Measurements from ENCODE around the gene NKRF.

Gene NKRF

GRCh38 chrX:119636419-119636818 is 30.2 kb upstream of the NKRF start:
- TF ChIP-seq, protein P1, sequence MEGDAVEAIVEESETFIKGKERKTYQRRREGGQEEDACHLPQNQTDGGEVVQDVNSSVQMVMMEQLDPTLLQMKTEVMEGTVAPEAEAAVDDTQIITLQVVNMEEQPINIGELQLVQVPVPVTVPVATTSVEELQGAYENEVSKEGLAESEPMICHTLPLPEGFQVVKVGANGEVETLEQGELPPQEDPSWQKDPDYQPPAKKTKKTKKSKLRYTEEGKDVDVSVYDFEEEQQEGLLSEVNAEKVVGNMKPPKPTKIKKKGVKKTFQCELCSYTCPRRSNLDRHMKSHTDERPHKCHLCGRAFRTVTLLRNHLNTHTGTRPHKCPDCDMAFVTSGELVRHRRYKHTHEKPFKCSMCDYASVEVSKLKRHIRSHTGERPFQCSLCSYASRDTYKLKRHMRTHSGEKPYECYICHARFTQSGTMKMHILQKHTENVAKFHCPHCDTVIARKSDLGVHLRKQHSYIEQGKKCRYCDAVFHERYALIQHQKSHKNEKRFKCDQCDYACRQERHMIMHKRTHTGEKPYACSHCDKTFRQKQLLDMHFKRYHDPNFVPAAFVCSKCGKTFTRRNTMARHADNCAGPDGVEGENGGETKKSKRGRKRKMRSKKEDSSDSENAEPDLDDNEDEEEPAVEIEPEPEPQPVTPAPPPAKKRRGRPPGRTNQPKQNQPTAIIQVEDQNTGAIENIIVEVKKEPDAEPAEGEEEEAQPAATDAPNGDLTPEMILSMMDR (IDR thresholded peaks at IDR 0.05) = no peak
- no peak overlapping the region for H3K4me3 Mint-ChIP-seq
- peaks cover 79% of the 10 kb centered on the region for H3K36me3 Mint-ChIP-seq (ENCODE audit: low read depth)
- no peak for DNase-seq
- no peak overlapping the region for H3K27ac Mint-ChIP-seq
- H3K4me1 Mint-ChIP-seq = no peaks in the 10 kb centered on the region
- H3K27me3 Mint-ChIP-seq (ENCODE audit: low read depth, poor library complexity) = peaks cover 3% of the 10 kb centered on the region
- peaks cover 67% of the 10 kb centered on the region for H3K9me3 Mint-ChIP-seq

DNA sequence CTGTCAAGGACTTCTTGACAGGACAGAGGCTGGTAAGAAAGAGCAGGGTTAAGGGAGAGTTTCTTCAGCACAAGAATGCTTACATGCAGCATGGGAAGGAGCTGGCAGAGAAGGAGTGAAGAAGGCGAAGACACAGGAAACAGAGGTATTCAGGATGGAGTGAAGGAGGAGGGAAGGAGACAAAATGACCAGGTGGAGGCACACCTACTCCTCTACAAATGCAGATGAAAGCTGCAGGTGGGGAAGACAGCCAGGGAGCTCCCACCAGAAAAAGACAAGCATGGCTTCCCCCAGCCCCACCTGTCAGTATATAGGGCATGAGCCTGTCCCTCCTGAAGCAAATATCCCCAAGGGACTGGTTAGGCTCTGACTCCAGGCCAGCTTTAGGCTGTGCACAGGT is 29.6 kb upstream of the NKRF start:
- Mint-ChIP-seq H3K4me1 (no peaks in the 10 kb centered on the region), H3K4me3 (no peak overlapping the region), H3K27ac (peak overlapping the region; percentile 36), H3K27me3 (ENCODE audit: low read depth, poor library complexity) (peaks cover 3% of the 10 kb centered on the region), H3K9me3 (peaks cover 64% of the 10 kb centered on the region), H3K36me3 (ENCODE audit: low read depth) (peaks cover 77% of the 10 kb centered on the region)
- TF ChIP-seq, protein P1 (IDR thresholded peaks at IDR 0.05) = no peak
- no peak for DNase-seq

GRCh38 chrX:119635179-119635578 is 29.0 kb upstream of the NKRF start:
- peaks cover 3% of the 10 kb centered on the region for H3K27me3 Mint-ChIP-seq (ENCODE audit: low read depth, poor library complexity)
- no peak for DNase-seq
- peaks cover 60% of the 10 kb centered on the region for H3K9me3 Mint-ChIP-seq
- no peak overlapping the region for H3K4me3 Mint-ChIP-seq
- H3K4me1 Mint-ChIP-seq = no peaks in the 10 kb centered on the region
- peaks cover 73% of the 10 kb centered on the region for H3K36me3 Mint-ChIP-seq (ENCODE audit: low read depth)
- no peak overlapping the region for H3K27ac Mint-ChIP-seq
- TF ChIP-seq, protein P1 (IDR thresholded peaks at IDR 0.05) = no peak

- no peak for DNase-seq
- Mint-ChIP-seq H3K27ac (peak overlapping the region; percentile 64), H3K9me3 (peaks cover 39% of the 10 kb centered on the region), H3K4me3 (no peak overlapping the region), H3K36me3 (ENCODE audit: low read depth) (peaks cover 46% of the 10 kb centered on the region), H3K4me1 (no peaks in the 10 kb centered on the region), H3K27me3 (ENCODE audit: low read depth, poor library complexity) (no peaks in the 10 kb centered on the region)
- TF ChIP-seq, protein P1 (IDR thresholded peaks at IDR 0.05) = no peak
Observed at GRCh38 chrX:119625843-119626242, 19.6 kb upstream of the NKRF start.

DNA sequence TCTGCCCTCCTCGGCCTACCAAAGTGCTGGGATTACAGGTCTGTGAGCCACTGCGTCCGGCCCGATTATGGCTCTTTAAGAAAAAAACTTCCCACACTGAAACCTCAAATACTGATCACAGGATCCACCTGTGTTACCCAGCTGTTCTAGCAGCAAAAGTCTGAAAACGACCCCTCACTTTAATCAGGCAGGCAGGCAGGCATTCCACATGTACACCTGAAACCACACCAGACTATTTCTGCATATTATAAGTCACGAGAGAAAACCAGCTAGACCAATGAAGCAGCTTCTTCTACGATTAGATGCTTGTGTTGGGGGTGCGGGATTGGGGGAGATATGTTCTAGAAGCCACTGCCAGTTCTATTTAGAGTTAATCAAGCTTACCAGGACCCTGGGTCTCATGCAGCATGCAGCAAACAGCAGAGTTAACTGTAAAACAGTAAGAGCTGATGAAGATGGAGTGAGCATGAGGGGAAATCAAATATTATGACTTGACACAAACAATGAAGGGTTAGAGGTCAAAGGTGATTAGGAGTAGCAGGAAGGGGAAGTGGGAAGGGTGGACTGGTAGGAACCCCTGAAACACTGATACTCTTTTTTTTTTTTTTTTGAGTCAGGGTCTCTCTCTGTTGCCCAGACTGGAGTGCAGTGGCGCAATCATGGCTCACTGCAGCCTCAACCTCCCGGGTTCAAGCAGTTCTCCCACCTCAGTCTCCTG is 18.9 kb upstream of the NKRF start:
- H3K27me3 Mint-ChIP-seq (ENCODE audit: low read depth, poor library complexity) = no peaks in the 10 kb centered on the region
- no peak overlapping the region for H3K4me3 Mint-ChIP-seq
- H3K9me3 Mint-ChIP-seq = peaks cover 37% of the 10 kb centered on the region
- H3K27ac Mint-ChIP-seq = peak overlapping the region; percentile 90
- no peak for DNase-seq
- H3K4me1 Mint-ChIP-seq = no peaks in the 10 kb centered on the region
- TF ChIP-seq, protein P1 (IDR thresholded peaks at IDR 0.05) = no peak
- H3K36me3 Mint-ChIP-seq (ENCODE audit: low read depth) = peaks cover 43% of the 10 kb centered on the region

DNA sequence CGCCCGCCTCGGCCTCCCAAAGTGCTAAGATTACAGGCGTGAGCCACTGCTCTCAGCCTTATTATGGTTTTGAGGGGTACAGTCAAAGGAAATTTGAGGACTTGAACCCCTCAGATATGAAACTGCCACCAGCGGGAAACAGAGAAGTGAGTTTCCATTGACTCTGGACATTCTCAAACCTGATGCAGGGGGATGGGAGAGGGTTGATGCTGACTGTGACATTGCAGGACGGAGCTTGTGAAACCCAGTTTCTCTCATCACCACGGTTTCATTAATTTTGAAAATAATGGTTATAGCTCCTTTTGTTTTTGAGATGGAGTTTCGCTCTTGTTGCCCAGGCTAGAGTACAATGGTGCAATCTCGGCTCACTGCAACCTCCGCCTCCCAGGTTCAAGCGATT is 18.2 kb upstream of the NKRF start:
- H3K36me3 Mint-ChIP-seq (ENCODE audit: low read depth) = peaks cover 44% of the 10 kb centered on the region
- no peaks in the 10 kb centered on the region for H3K27me3 Mint-ChIP-seq (ENCODE audit: low read depth, poor library complexity)
- TF ChIP-seq, protein P1 (IDR thresholded peaks at IDR 0.05) = no peak
- no peaks in the 10 kb centered on the region for H3K4me1 Mint-ChIP-seq
- H3K4me3 Mint-ChIP-seq = no peak overlapping the region
- H3K9me3 Mint-ChIP-seq = peaks cover 41% of the 10 kb centered on the region
- H3K27ac Mint-ChIP-seq = peak overlapping the region; percentile 90
- DNase-seq = no peak

Measured in nephron progenitor cell (in vitro differentiated cells).